SKM-1 (cell line): ENCODE measurements around the gene CLSTN3.
A peak's percentile ranks its signal among the peaks of the same experiment; 100 is the strongest.
"Not testable (repeated sequence)": the region's sequence is repeated elsewhere in the genome, so short reads cannot be mapped to it uniquely, and the experiment has no call there.

Experiments
- DNase-seq: peaks from one replicate; lab custom pipeline; 2025; ENCODE audit not compliant: unreplicated experiment; lab: John Stamatoyannopoulos, UW

The CLSTN3 gene

DNA sequence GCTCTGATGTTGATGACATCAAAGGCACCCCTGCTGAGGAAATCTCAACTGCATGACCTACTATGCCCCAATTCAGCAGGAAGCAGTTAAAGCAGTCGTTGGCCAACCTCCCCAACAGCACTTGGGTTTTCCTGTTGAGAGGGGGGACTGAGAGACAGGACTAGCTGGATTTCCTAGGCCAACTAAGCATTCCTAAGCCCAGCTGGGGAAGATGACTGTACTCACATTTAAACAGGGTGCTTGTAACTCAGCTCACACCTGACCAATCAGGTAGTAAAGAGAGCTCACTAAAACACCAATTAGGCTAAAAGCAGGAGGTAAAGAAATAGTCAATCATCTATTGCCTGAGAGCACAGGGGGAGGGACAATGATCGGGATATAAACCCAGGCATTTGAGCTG is 55.9 kb downstream of the CLSTN3 start:
- DNase-seq = not testable (repeated sequence)

DNA sequence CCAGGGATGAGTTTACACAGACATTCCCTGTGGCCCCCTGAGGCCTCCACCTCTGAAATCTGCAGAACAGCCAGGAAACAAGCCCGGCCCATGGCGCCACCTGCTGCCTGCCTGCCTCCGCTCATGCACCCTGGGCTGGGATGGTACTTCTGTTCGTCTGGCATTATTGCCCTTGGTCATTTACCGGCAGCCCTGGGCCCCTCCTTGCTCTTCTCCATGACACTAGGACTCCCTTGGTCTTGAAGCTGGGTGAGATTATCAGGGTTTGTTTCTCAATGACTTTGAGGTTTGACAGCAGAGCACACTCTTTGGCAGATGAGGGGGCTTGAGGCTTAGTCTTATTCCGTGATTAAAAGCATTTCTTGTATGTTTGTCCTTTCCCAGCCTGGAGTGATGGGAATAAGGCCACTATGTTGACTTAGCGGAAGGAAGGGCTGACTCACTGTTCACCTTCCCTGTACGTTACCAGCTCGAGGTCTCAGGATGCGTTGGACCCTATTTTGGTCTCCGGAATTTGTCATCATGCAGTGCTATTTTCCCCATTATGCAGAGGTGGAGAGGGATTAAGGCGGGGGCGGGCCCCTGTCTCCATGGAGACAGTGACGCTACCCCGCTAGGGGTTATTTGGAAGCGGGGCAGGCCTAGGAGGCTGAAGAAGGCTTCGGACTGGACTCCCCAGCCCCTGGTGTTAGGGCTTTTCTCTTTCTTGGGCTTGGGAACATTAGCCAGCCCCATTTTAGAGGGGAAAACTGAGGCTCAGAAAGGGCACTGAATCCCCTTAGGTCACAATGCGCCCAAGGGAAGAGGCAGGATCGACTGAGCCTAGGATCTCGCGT is 58.6 kb downstream of the CLSTN3 start:
- peak; percentile 4 for DNase-seq

DNA sequence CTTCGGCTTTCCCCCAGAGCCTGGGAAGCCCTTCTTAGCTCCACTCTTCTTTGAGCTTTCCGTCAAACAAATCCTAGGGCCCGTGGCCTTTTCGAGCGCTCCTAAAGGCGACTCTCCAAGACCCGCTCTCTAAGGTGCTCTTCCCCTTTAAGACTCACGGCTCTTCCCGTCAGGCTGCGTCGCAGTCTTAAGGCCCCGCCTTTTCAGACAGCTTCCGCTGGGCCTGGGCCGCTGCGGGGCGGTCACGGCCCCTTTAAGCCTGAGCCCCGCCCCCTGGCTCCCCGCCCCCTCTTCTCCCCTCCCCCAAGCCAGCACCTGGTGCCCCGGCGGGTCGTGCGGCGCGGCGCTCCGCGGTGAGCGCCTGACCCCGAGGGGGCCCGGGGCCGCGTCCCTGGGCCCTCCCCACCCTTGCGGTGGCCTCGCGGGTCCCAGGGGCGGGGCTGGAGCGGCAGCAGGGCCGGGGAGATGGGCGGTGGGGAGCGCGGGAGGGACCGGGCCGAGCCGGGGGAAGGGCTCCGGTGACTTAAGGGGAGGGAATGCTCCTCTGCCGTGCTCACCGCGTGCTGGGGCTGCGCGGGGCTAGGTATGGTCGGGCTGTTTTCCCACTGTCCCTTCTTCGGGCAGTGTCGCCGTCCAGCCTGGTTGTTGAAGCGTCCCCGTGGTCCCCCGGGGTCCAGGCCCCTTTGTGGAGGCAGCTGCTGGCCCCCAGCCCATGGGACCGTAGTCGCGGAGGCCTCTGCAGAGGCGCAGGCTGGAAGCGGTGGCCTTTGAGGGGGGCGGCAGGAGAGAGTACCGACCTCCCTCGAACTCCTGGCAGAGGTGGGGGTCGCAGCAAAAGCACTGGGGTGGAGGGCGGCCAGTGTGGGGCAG is 59.5 kb downstream of the CLSTN3 start, which contains the start of gene PEX5:
Gene PEX5 (plus strand): TSS at position 289 of the 870 bp plus-strand sequence. CDS start 692 bp downstream, outside the sequence.
- DNase-seq = peak; percentile 60

DNA sequence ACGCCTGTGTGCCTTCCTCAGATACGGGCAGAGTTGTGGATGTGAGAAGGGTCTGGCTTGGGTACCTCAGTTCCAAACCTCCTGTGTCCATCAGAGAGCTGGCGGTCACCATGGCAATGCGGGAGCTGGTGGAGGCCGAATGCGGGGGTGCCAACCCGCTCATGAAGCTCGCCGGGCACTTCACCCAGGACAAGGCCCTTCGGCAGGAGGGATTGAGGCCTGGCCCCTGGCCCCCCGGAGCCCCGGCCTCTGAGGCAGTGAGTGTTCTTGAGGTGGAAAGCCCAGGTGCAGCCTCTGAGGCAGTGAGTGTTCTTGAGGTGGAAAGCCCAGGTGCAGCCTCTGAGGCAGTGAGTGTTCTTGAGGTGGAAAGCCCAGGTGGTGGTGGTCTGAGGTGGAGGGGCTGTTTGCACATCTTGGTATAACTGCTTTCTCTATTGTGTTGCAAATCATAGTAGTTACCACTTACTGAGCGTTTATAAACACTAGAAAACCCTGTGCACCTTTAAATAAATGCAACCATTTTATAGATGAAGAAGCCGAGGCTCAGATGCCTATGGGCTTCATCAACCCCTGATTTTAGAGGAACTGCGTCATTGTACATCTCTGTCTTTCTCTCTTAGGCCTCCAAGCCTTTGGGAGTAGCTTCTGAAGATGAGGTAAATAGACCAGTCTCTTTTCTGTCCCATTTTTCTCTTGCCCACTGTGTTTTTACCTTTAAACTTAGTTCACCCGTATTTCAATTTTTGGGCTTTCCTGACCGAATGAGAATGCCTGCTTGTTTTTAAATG is 60.3 kb downstream of the CLSTN3 start:
- no peak for DNase-seq

DNA sequence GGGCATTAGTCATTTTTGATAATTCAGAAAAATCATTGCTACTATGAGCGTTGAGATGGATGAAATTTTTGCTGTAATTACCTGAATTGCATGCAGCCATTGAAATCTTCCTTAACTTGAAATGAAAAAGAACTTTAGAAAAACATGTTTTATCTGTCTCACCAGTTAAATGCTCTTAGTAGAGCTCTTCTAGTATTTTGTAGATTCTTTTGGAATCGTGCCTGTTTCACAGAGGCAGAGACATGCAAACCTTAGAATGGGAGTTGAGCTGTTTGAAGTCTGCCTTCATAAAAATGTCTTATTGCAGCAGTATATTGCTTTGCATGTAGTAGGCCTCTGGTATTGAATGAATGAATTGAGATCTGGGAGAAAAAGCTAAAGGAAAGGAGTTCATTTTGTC is 63.5 kb downstream of the CLSTN3 start:
- DNase-seq = no peak

DNA sequence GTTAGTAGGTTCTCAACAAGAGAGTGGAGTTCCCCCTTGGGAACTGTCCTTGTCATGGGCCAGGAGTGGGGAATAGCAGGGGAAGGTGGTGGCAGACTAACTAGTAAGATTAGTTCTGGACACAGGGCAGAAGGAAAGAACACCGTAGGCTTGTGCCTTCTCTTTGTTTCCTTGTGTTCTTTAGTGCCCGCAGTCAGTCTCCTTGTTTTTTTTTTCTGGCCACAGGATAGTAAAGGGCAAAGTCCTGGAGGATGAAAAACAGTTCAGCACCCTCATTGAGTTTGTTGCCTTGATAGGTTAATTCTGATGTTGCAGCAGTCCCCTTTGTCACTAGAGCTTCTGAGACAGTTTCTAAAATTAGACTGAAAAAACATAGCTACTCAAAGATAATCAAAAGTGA is 67.7 kb downstream of the CLSTN3 start:
- DNase-seq = no peak

DNA sequence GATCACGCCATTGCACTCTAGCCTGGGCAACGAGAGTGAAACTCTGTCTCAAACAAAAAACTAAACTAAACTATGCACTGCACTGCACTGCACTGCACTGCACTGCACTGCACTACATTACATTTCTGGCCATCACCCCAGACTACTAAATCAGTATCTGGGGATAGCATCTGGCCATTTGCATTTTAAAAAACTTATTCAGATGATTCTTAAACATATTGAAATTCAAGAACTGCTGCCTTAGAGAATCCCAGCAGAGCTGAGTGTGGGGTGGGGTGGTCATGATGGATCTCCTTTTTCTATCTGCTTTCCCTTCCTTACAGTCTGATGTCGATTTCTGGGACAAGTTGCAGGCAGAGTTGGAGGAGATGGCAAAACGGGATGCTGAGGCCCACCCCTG is 72.9 kb downstream of the CLSTN3 start:
- no peak for DNase-seq

DNA sequence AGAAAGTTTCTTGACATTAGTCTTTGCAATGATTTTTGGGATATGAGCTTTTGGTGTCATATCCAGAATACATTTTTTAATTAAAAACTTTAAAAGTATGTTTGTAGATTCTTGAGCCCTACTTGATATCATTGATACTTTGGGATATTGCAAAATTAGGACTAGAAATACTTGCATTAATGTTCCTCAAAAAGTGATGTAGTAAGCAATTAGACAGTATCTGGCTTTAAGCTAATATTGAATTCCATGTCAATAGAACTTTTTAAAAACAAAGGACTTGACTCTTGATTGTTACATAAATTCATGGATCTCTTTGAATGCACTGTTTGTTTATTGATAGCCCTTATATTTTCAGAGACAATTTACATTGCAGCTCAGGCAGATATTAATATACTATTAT is 74.9 kb downstream of the CLSTN3 start:
- DNase-seq = no peak

DNA sequence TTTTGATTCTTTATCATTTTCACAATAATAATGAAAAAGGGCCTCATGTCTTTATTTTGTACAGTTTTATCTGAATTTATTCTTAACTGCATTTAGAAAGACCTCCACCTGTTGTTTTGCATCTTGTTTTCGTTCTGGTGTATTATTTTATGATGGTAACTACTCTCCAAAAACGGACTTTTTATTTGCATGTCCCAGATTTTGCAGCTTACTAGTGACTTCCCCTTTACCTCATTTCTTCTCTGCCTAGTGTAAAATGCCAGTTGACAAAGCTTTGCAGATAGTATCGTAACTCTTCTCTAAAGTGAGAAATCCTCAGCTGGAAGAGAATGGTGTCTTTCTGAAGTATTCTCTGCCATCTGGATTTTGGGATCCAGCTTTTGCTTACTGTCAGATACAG is 76.5 kb downstream of the CLSTN3 start:
- DNase-seq = no peak

DNA sequence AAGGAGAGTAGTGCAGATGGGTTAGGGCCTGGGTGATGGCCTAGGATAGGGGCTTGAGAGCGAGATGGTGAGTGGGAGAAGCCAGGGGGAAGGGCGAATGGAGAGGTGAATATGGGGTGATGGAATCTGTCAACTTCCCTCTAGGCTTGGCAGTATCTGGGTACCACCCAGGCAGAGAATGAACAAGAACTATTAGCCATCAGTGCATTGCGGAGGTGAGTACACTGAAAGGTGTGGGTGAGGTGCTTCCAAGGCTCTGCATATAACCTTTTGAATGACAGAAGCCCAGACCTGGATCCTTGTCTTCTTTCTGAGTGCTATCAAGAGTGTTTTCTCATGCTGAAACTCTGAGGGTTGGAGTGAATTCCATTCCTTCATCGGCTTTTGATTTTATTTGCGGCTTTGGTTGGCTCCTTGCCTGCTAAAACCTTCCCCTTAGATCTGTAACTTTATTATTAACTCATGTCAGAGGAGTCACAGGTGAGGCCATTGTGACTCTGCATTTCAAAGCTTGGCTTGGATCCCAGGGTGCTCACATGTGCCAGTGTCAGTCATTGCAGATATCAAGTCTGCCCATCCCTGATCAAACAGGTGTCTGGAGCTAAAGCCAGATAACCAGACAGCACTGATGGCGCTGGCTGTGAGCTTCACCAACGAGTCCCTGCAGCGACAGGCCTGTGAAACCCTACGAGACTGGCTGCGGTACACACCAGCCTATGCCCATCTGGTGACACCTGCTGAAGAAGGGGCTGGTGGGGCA is 77.9 kb downstream of the CLSTN3 start:
- DNase-seq = no peak
